Ectodermal cell (in vitro differentiated cells): ENCODE results near the gene E2F1.

Experiments used
- H3K27ac ChIP-seq: 2 replicates; pipeline ENCODE4 v1.7.0; 2013; ENCODE audit warnings: mild to moderate bottlenecking, low read depth, low read length; ENCODE audit not compliant: insufficient read depth, poor library complexity, severe bottlenecking
- H3K27me3 ChIP-seq: 2 replicates; pipeline ENCODE4 v1.7.0; 2013; ENCODE audit warnings: mild to moderate bottlenecking, low read length; ENCODE audit not compliant: insufficient read depth, control insufficient read depth, poor library complexity, severe bottlenecking
- H3K36me3 ChIP-seq: one replicate; pipeline ENCODE4 v1.7.0; 2013; ENCODE audit warnings: low read length; ENCODE audit not compliant: control insufficient read depth, insufficient read depth
- H3K4me1 ChIP-seq: one replicate; pipeline ENCODE4 v1.7.0; 2013; ENCODE audit warnings: low read length; ENCODE audit not compliant: control insufficient read depth, insufficient read depth
- H3K4me3 ChIP-seq: 2 replicates; pipeline ENCODE4 v1.7.0; 2013; ENCODE audit warnings: low read depth, low read length, control low read depth; ENCODE audit not compliant: insufficient read depth
- H3K9me3 ChIP-seq: 2 replicates; pipeline ENCODE4 v1.7.0; 2013; ENCODE audit warnings: mild to moderate bottlenecking, low read length, moderate library complexity; ENCODE audit not compliant: control insufficient read depth
- WGBS, 2 experiments: methylation state at CpG; one replicate each; pipeline ENCODE4 v1.1.7; 2013; ENCODE audit warnings: missing lambda C conversion rate in 2 of 2; 5-methylcytosine and 5-hydroxymethylcytosine counted together

The E2F1 gene

GRCh38 chr20:33656783-33657703, 29.1 kb downstream of the E2F1 start:
- no peak overlapping the region for H3K4me3 ChIP-seq
- H3K4me1 ChIP-seq, result no peaks in the 10 kb centered on the region
- H3K36me3 ChIP-seq, result no peaks in the 10 kb centered on the region
- WGBS, 2 experiments, result 94 to 95% methylated on average over 17 of the region's 17 CpGs
- no peaks in the 10 kb centered on the region for H3K27me3 ChIP-seq
- H3K9me3 ChIP-seq, result no peaks in the 10 kb centered on the region
- no peak overlapping the region for H3K27ac ChIP-seq

GRCh38 chr20:33656010-33656782, 30.0 kb downstream of the E2F1 start:
- Histone ChIP-seq H3K36me3 (no peaks in the 10 kb centered on the region), H3K27ac (no peak overlapping the region), H3K4me3 (no peak overlapping the region), H3K4me1 (no peaks in the 10 kb centered on the region), H3K27me3 (no peaks in the 10 kb centered on the region), H3K9me3 (no peaks in the 10 kb centered on the region)
- WGBS, 2 experiments, result 93 to 94% methylated on average over 10 of the region's 10 CpGs

GRCh38 chr20:33655164-33655563, 31.0 kb downstream of the E2F1 start:
- Histone ChIP-seq H3K36me3 (no peaks in the 10 kb centered on the region), H3K4me1 (no peaks in the 10 kb centered on the region), H3K27ac (no peak overlapping the region), H3K9me3 (no peaks in the 10 kb centered on the region), H3K27me3 (no peaks in the 10 kb centered on the region), H3K4me3 (no peak overlapping the region)
- WGBS, 2 experiments, result 88 to 89% methylated on average over 4 of the region's 4 CpGs

GRCh38 chr20:33654680-33655161, 31.5 kb downstream of the E2F1 start:
- 88 to 91% methylated on average over 14 of the region's 14 CpGs for WGBS, 2 experiments

GRCh38 chr20:33653900-33654596, 32.1 kb downstream of the E2F1 start:
- 92 to 94% methylated on average over 11 of the region's 11 CpGs for WGBS, 2 experiments
- Histone ChIP-seq H3K27me3 (no peaks in the 10 kb centered on the region), H3K27ac (no peak overlapping the region)

More at GRCh38 chr20:33654680-33655161, 31.5 kb downstream of the E2F1 start:
- Histone ChIP-seq H3K4me1 (no peaks in the 10 kb centered on the region), H3K27me3 (no peaks in the 10 kb centered on the region), H3K36me3 (no peaks in the 10 kb centered on the region), H3K9me3 (no peaks in the 10 kb centered on the region), H3K27ac (no peak overlapping the region), H3K4me3 (no peak overlapping the region)

GRCh38 chr20:33653218-33653899, 32.8 kb downstream of the E2F1 start:
- WGBS, 2 experiments, result 71 to 72% methylated on average over 16 of the region's 16 CpGs

More at GRCh38 chr20:33653900-33654596, 32.1 kb downstream of the E2F1 start:
- Histone ChIP-seq H3K4me3 (no peak overlapping the region), H3K4me1 (no peaks in the 10 kb centered on the region), H3K36me3 (no peaks in the 10 kb centered on the region), H3K9me3 (no peaks in the 10 kb centered on the region)

GRCh38 chr20:33651562-33652048, 34.6 kb downstream of the E2F1 start:
- H3K4me1 ChIP-seq, result no peaks in the 10 kb centered on the region
- H3K27me3 ChIP-seq, result no peaks in the 10 kb centered on the region
- no peaks in the 10 kb centered on the region for H3K36me3 ChIP-seq
- H3K9me3 ChIP-seq, result no peaks in the 10 kb centered on the region
- H3K4me3 ChIP-seq, result no peak overlapping the region
- 95 to 96% methylated on average over 13 of the region's 13 CpGs for WGBS, 2 experiments
- no peak overlapping the region for H3K27ac ChIP-seq

More at GRCh38 chr20:33653218-33653899, 32.8 kb downstream of the E2F1 start:
- H3K4me1 ChIP-seq, result no peaks in the 10 kb centered on the region
- H3K27me3 ChIP-seq, result no peaks in the 10 kb centered on the region
- H3K36me3 ChIP-seq, result no peaks in the 10 kb centered on the region
- no peak overlapping the region for H3K27ac ChIP-seq
- H3K4me3 ChIP-seq, result no peak overlapping the region
- no peaks in the 10 kb centered on the region for H3K9me3 ChIP-seq

GRCh38 chr20:33650753-33651561, 35.2 kb downstream of the E2F1 start:
- Histone ChIP-seq H3K4me3 (no peak overlapping the region), H3K36me3 (no peaks in the 10 kb centered on the region)
- WGBS, 2 experiments, result 94 to 95% methylated on average over 9 to 10 of the region's 10 CpGs

More at GRCh38 chr20:33650753-33651561, 35.2 kb downstream of the E2F1 start:
- Histone ChIP-seq H3K9me3 (no peaks in the 10 kb centered on the region), H3K4me1 (no peaks in the 10 kb centered on the region), H3K27ac (no peak overlapping the region), H3K27me3 (no peaks in the 10 kb centered on the region)
